ACHN (cell line): ENCODE results near the gene POU5F1.
"Not testable (repeated sequence)": the region's sequence is repeated elsewhere in the genome, so short reads cannot be mapped to it uniquely, and the experiment has no call there.

Experiments used
- DNase-seq: peaks from one replicate; pipeline ENCODE4 v3.0.0-alpha.2; 2015
- in situ Hi-C: cut with HindIII; loops from 2 replicates; pipeline ENCODE4 v1.10.0; 2017; ENCODE audit warnings: low sequenced_read_pairs, low pct_ligation_motif_present, low pct_unique_long_range_greater_than_20kb

Gene POU5F1

GRCh38 chr6:31170600-31170881 lies at the start of gene POU5F1:
Gene POU5F1 (minus strand): TSS chr6:31170682. CDS start chr6:31170620, 62 bp downstream.
- in situ Hi-C loops = no loop called here
- DNase-seq = no peak

GRCh38 chr6:31216208-31216898 lies 45.9 kb upstream of the POU5F1 start:
- in situ Hi-C loops = no loop called here

GRCh38 chr6:31215216-31215615 lies 44.7 kb upstream of the POU5F1 start:
- in situ Hi-C loops, DNase-seq: not testable (repeated sequence)

More at GRCh38 chr6:31216208-31216898, 45.9 kb upstream of the POU5F1 start:
- DNase-seq = no peak

GRCh38 chr6:31214516-31214915 lies 44.0 kb upstream of the POU5F1 start:
- in situ Hi-C loops = no loop called here
- DNase-seq = no peak

GRCh38 chr6:31210741-31211532 lies 40.5 kb upstream of the POU5F1 start:
- no peak for DNase-seq
- in situ Hi-C loops = no loop called here

GRCh38 chr6:31210123-31210522 lies 39.6 kb upstream of the POU5F1 start:
- DNase-seq = no peak
- in situ Hi-C loops = no loop called here

- no peak for DNase-seq
- in situ Hi-C loops = no loop called here
Measured at GRCh38 chr6:31209137-31209536, 38.7 kb upstream of the POU5F1 start.

GRCh38 chr6:31208506-31208905 lies 38.0 kb upstream of the POU5F1 start:
- in situ Hi-C loops = no loop called here
- DNase-seq = no peak

- no peak for DNase-seq
- in situ Hi-C loops = no loop called here
Measured at GRCh38 chr6:31205638-31206037, 35.2 kb upstream of the POU5F1 start.

- in situ Hi-C loops = no loop called here
Measured at GRCh38 chr6:31204751-31205145, 34.3 kb upstream of the POU5F1 start.

GRCh38 chr6:31203345-31203979 lies 33.0 kb upstream of the POU5F1 start:
- in situ Hi-C loops = no loop called here
- peak; percentile 38 for DNase-seq

More at GRCh38 chr6:31204751-31205145, 34.3 kb upstream of the POU5F1 start:
- DNase-seq = no peak

GRCh38 chr6:31202259-31203166 lies 32.0 kb upstream of the POU5F1 start:
- in situ Hi-C loops = no loop called here
- no peak for DNase-seq

- in situ Hi-C loops, DNase-seq: not testable (repeated sequence)
Measured at GRCh38 chr6:31199105-31199452, 28.6 kb upstream of the POU5F1 start.

- DNase-seq = peak; percentile 72
- in situ Hi-C loops = no loop called here
Measured at GRCh38 chr6:31197559-31198305, 27.2 kb upstream of the POU5F1 start.

GRCh38 chr6:31196251-31197022 lies 26.0 kb upstream of the POU5F1 start:
- in situ Hi-C loops, DNase-seq: not testable (repeated sequence)

GRCh38 chr6:31195308-31195979 lies 25.0 kb upstream of the POU5F1 start:
- DNase-seq, in situ Hi-C loops: not testable (repeated sequence)
